Trophoblast cell (in vitro differentiated cells and primary cell): ENCODE results near the gene PRKCE.

Experiments used
- DNase-seq, 2 donors: peaks; one replicate each; pipeline ENCODE4 v3.0.0-alpha.2; 2016
- H2AFZ ChIP-seq: 2 replicates; pipeline ENCODE4 v1.6.1; 2013; ENCODE audit warnings: low read length, moderate library complexity, mild to moderate bottlenecking; ENCODE audit not compliant: insufficient read depth, poor library complexity
- H2AK5ac ChIP-seq: 2 replicates; pipeline ENCODE4 v1.6.1; 2013; ENCODE audit warnings: mild to moderate bottlenecking, low read length
- H2BK120ac ChIP-seq: 2 replicates; pipeline ENCODE4 v1.6.1; 2013; ENCODE audit warnings: low read length, mild to moderate bottlenecking, moderate library complexity; ENCODE audit not compliant: insufficient read depth, poor library complexity
- H2BK12ac ChIP-seq: 2 replicates; pipeline ENCODE4 v1.6.1; 2013; ENCODE audit warnings: mild to moderate bottlenecking, low read length, moderate library complexity
- H2BK5ac ChIP-seq: 2 replicates; pipeline ENCODE4 v1.6.1; 2013; ENCODE audit warnings: low read length, low read depth, moderate library complexity, mild to moderate bottlenecking; ENCODE audit not compliant: poor library complexity
- H3K14ac ChIP-seq: 2 replicates; pipeline ENCODE4 v1.6.1; 2013; ENCODE audit warnings: mild to moderate bottlenecking, low read length
- H3K18ac ChIP-seq: 2 replicates; pipeline ENCODE4 v1.6.1; 2013; ENCODE audit warnings: mild to moderate bottlenecking, low read length
- H3K23ac ChIP-seq: 2 replicates; pipeline ENCODE4 v1.6.1; 2013; ENCODE audit warnings: low read length
- H3K27ac ChIP-seq: 2 replicates; pipeline ENCODE4 v1.5.1; 2013; ENCODE audit warnings: low read depth, mild to moderate bottlenecking, inconsistent platforms, low read length, moderate library complexity
- H3K27me3 ChIP-seq: 2 replicates; pipeline ENCODE4 v1.6.1; 2013; ENCODE audit warnings: inconsistent platforms, mild to moderate bottlenecking, low read length, moderate library complexity; ENCODE audit not compliant: insufficient read depth
- H3K36me3 ChIP-seq, 2 experiments: 1 replicate in 1 of 2; 2 replicates in 1 of 2; pipeline ENCODE4 v1.6.1; 2013; ENCODE audit warnings: low read length in 2 of 2, mild to moderate bottlenecking in 2 of 2, moderate library complexity in 1 of 2; ENCODE audit not compliant: insufficient read depth in 2 of 2, control insufficient read depth in 1 of 2
- H3K4ac ChIP-seq: 2 replicates; pipeline ENCODE4 v1.6.1; 2013; ENCODE audit warnings: low read depth, mild to moderate bottlenecking, low read length, moderate library complexity
- H3K4me1 ChIP-seq, 2 experiments: 1 replicate in 1 of 2; 2 replicates in 1 of 2; pipeline ENCODE4 v1.6.1; 2013; ENCODE audit warnings: low read length in 2 of 2, mild to moderate bottlenecking in 2 of 2, moderate library complexity in 1 of 2; ENCODE audit not compliant: insufficient read depth in 2 of 2, control insufficient read depth in 1 of 2
- H3K4me2 ChIP-seq: 2 replicates; pipeline ENCODE4 v1.6.1; 2013; ENCODE audit warnings: inconsistent platforms, mild to moderate bottlenecking, low read length, moderate library complexity
- H3K4me3 ChIP-seq: 2 replicates; pipeline ENCODE4 v1.5.1; 2013; ENCODE audit warnings: mild to moderate bottlenecking, low read depth, low read length, inconsistent platforms
- H3K79me1 ChIP-seq: one replicate; pipeline ENCODE4 v1.6.1; 2013; ENCODE audit warnings: low read length
- H3K79me2 ChIP-seq: 2 replicates; pipeline ENCODE4 v1.6.1; 2013; ENCODE audit warnings: low read length, mild to moderate bottlenecking; ENCODE audit not compliant: control insufficient read depth, insufficient read depth, poor library complexity
- H3K9ac ChIP-seq: 2 replicates; pipeline ENCODE4 v1.6.1; 2013; ENCODE audit warnings: mild to moderate bottlenecking, low read length
- H3K9me3 ChIP-seq: 2 replicates; pipeline ENCODE4 v1.6.1; 2013; ENCODE audit warnings: low read depth, mild to moderate bottlenecking, control low read depth, inconsistent platforms, low read length; ENCODE audit not compliant: insufficient read depth
- H4K12ac ChIP-seq: 2 replicates; pipeline ENCODE4 v1.6.1; 2013; ENCODE audit warnings: low read depth, mild to moderate bottlenecking, low read length, moderate library complexity
- H4K8ac ChIP-seq: 2 replicates; pipeline ENCODE4 v1.6.1; 2013; ENCODE audit warnings: low read depth, mild to moderate bottlenecking, low read length, moderate library complexity
- H4K91ac ChIP-seq: one replicate; pipeline ENCODE4 v1.6.1; 2013; ENCODE audit warnings: low read depth, mild to moderate bottlenecking, low read length, moderate library complexity
- WGBS: extraction: QIAGEN DNeasy Blood & Tissue Kit; methylation state at CpG from one replicate; pipeline ENCODE4 v1.1.7; 2013; ENCODE audit warnings: missing lambda C conversion rate; ENCODE audit not compliant: insufficient read length, insufficient coverage; ENCODE audit errors: extremely low coverage; 5-methylcytosine and 5-hydroxymethylcytosine counted together

PRKCE gene

GRCh38 chr2:46073540-46074046 is 422.1 kb downstream of the PRKCE start:
- Histone ChIP-seq H3K9ac (no peak overlapping the region), H3K9me3 (no peaks in the 10 kb centered on the region), H3K4me1 (peaks cover 23 to 36% of the 10 kb centered on the region in 2 experiments), H2BK12ac (no peak overlapping the region), H3K27ac (peak overlapping the region; percentile 97), H3K79me2 (peaks cover 6% of the 10 kb centered on the region), H3K4me2 (peak overlapping the region; percentile 17), H3K14ac (no peak overlapping the region), H4K12ac (no peak overlapping the region), H2BK5ac (peak overlapping the region; percentile 41), H4K91ac (peak overlapping the region; percentile 94), H3K36me3 (no peaks in the 10 kb centered on the region), H2AK5ac (no peak overlapping the region), H2AFZ (no peak overlapping the region), H3K79me1 (peaks cover 47% of the 10 kb centered on the region), H3K27me3 (no peaks in the 10 kb centered on the region), H3K4me3 (no peak overlapping the region), H2BK120ac (no peak overlapping the region), H4K8ac (peak overlapping the region; percentile 49), H3K23ac (no peak overlapping the region), H3K4ac (no peak overlapping the region), H3K18ac (no peak overlapping the region)
- no CpG with 5 or more reads among the region's 9 CpGs for WGBS
- DNase-seq, result peak; percentile 90 to 95

GRCh38 chr2:46074501-46074900 is 423.0 kb downstream of the PRKCE start:
- peak overlapping the region; percentile 92 for H3K14ac ChIP-seq
- peak overlapping the region; percentile 93 for H3K18ac ChIP-seq
- H3K36me3 ChIP-seq, result no peaks in the 10 kb centered on the region
- no peaks in the 10 kb centered on the region for H3K9me3 ChIP-seq
- H2BK120ac ChIP-seq, result peak overlapping the region; percentile 95
- H2BK12ac ChIP-seq, result peak overlapping the region; percentile 98
- H3K79me2 ChIP-seq, result peaks cover 5% of the 10 kb centered on the region
- H3K9ac ChIP-seq, result no peak overlapping the region
- peak overlapping the region; percentile 83 for H2BK5ac ChIP-seq
- H4K12ac ChIP-seq, result peak overlapping the region; percentile 40
- H2AK5ac ChIP-seq, result peak overlapping the region; percentile 80
- H3K4me2 ChIP-seq, result peak overlapping the region; percentile 28
- H4K8ac ChIP-seq, result peak overlapping the region; percentile 84
- H3K27ac ChIP-seq, result peak overlapping the region; percentile 97
- H3K4me3 ChIP-seq, result no peak overlapping the region
- peak overlapping the region; percentile 96 for H4K91ac ChIP-seq
- no peaks in the 10 kb centered on the region for H3K27me3 ChIP-seq
- H3K4ac ChIP-seq, result peak overlapping the region; percentile 83
- no CpG with 5 or more reads among the region's 4 CpGs for WGBS
- H3K79me1 ChIP-seq, result peaks cover 44% of the 10 kb centered on the region
- no peak overlapping the region for H3K23ac ChIP-seq
- DNase-seq, result no peak
- peak overlapping the region; percentile 50 for H2AFZ ChIP-seq
- H3K4me1 ChIP-seq, result peaks cover 23 to 31% of the 10 kb centered on the region in 2 experiments

- peaks cover 23 to 31% of the 10 kb centered on the region in 2 experiments for H3K4me1 ChIP-seq
- H3K9ac ChIP-seq, result no peak overlapping the region
- peak overlapping the region; percentile 14 for H2BK5ac ChIP-seq
Observed at GRCh38 chr2:46075848-46076247, 424.4 kb downstream of the PRKCE start.

GRCh38 chr2:46076251-46076650 is 424.8 kb downstream of the PRKCE start:
- Histone ChIP-seq H3K79me2 (peaks cover 5% of the 10 kb centered on the region), H2AK5ac (no peak overlapping the region), H4K12ac (no peak overlapping the region), H2BK12ac (peak overlapping the region; percentile 72), H3K9me3 (no peaks in the 10 kb centered on the region), H3K27me3 (no peaks in the 10 kb centered on the region), H3K4ac (peak overlapping the region; percentile 44), H3K18ac (no peak overlapping the region), H3K14ac (no peak overlapping the region), H3K4me3 (no peak overlapping the region), H2BK120ac (peak overlapping the region; percentile 95), H3K9ac (no peak overlapping the region), H3K4me2 (no peak overlapping the region), H2BK5ac (no peak overlapping the region), H3K4me1 (peaks cover 23 to 31% of the 10 kb centered on the region in 2 experiments), H4K91ac (peak overlapping the region; percentile 84), H3K36me3 (no peaks in the 10 kb centered on the region), H2AFZ (no peak overlapping the region), H3K23ac (no peak overlapping the region), H3K27ac (no peak overlapping the region), H4K8ac (peak overlapping the region; percentile 19), H3K79me1 (peaks cover 39% of the 10 kb centered on the region)
- DNase-seq, result no peak
- WGBS, result no CpG with 5 or more reads among the region's 4 CpGs

More at GRCh38 chr2:46075848-46076247, 424.4 kb downstream of the PRKCE start:
- H3K4ac ChIP-seq, result peak overlapping the region; percentile 44
- peak overlapping the region; percentile 89 for H2BK12ac ChIP-seq
- H3K9me3 ChIP-seq, result no peaks in the 10 kb centered on the region
- peak overlapping the region; percentile 84 for H4K91ac ChIP-seq
- no peak overlapping the region for H3K4me3 ChIP-seq
- H3K14ac ChIP-seq, result peak overlapping the region; percentile 36
- DNase-seq, result peak in 1 of 2 donors; percentile 49
- H3K23ac ChIP-seq, result no peak overlapping the region
- peak overlapping the region; percentile 81 for H2AK5ac ChIP-seq
- H4K12ac ChIP-seq, result no peak overlapping the region
- H4K8ac ChIP-seq, result peak overlapping the region; percentile 19
- H3K36me3 ChIP-seq, result no peaks in the 10 kb centered on the region
- H3K18ac ChIP-seq, result peak overlapping the region; percentile 19
- H3K79me1 ChIP-seq, result peaks cover 39% of the 10 kb centered on the region
- no peak overlapping the region for H2AFZ ChIP-seq
- no peaks in the 10 kb centered on the region for H3K27me3 ChIP-seq
- peaks cover 5% of the 10 kb centered on the region for H3K79me2 ChIP-seq
- H2BK120ac ChIP-seq, result peak overlapping the region; percentile 95
- no peak overlapping the region for H3K27ac ChIP-seq
- no peak overlapping the region for H3K4me2 ChIP-seq
- no CpG with 5 or more reads among the region's 5 CpGs for WGBS
